NCI-H748 (cell line): ENCODE measurements around the gene IRS1.
A peak's percentile ranks its signal among the peaks of the same experiment; 100 is the strongest.
"Not testable (repeated sequence)": the region's sequence is repeated elsewhere in the genome, so short reads cannot be mapped to it uniquely, and the experiment has no call there.

Experiments
- DNase-seq: peaks from one replicate; lab custom pipeline; 2025; ENCODE audit not compliant: unreplicated experiment; lab: John Stamatoyannopoulos, UW

The IRS1 gene, protein sequence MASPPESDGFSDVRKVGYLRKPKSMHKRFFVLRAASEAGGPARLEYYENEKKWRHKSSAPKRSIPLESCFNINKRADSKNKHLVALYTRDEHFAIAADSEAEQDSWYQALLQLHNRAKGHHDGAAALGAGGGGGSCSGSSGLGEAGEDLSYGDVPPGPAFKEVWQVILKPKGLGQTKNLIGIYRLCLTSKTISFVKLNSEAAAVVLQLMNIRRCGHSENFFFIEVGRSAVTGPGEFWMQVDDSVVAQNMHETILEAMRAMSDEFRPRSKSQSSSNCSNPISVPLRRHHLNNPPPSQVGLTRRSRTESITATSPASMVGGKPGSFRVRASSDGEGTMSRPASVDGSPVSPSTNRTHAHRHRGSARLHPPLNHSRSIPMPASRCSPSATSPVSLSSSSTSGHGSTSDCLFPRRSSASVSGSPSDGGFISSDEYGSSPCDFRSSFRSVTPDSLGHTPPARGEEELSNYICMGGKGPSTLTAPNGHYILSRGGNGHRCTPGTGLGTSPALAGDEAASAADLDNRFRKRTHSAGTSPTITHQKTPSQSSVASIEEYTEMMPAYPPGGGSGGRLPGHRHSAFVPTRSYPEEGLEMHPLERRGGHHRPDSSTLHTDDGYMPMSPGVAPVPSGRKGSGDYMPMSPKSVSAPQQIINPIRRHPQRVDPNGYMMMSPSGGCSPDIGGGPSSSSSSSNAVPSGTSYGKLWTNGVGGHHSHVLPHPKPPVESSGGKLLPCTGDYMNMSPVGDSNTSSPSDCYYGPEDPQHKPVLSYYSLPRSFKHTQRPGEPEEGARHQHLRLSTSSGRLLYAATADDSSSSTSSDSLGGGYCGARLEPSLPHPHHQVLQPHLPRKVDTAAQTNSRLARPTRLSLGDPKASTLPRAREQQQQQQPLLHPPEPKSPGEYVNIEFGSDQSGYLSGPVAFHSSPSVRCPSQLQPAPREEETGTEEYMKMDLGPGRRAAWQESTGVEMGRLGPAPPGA (N-terminal part only)

DNA sequence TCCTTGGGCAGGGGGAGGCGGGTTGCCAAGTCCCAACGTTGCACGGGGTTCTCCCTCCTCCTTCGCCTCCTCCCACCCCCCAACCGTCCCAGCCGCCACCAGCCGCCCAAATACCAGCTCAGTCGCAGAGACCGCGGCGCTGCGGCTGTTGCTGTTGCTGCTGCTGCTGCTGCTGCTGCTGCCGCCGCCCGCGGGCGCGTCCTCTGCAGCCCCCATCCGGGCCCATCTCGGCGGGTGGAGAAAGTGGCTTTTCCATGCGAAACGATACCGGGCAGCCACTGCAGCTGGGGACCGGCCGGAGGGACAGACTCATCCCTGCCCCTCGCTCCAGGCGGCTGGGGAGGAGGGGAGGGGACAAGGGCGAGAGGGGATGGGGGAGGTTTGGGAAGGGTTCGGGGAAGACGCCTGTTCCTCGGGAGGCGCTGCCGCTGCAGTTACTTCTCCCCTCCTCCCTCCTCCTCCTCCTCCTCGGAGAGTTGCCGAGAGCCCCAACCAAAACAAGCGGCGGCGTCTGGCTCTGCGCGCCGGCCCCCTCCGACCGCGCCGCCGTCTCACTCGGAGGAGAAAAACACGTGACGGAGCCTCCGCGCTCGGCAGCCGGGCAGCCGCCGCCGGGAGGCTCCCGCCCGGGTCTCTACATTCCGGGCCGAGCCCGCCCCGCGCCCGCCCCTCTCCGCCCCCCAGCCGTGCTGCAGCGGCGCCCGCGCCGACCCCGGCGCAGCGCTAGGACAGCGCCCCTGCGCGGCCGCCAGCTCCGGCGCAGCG is at the start of gene IRS1:
Gene IRS1, minus strand, starts transcription at position 610 of the 765 bp plus-strand sequence. CDS start 1,082 bp downstream, outside the sequence.
- peak; percentile 80 for DNase-seq

DNA sequence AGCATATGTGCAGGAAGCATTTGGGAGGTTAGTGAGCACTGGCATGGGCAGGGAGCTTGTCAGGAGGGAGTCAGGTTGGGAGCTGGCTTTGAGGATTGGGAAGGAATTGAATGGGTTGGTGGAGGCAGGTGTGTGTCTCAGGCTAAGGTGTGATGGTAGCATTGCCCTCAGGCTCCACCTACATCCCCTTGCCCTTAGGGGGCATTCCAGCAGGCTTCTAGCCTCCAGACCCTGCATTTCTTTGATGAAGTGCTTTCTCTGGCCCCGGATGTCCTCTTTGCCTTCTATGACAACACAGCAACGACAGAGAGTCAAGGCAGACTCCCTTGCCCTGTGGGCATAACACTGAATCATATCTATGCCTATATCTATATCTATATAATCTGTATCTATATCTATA is 49.7 kb upstream of the IRS1 start:
- no peak for DNase-seq

DNA sequence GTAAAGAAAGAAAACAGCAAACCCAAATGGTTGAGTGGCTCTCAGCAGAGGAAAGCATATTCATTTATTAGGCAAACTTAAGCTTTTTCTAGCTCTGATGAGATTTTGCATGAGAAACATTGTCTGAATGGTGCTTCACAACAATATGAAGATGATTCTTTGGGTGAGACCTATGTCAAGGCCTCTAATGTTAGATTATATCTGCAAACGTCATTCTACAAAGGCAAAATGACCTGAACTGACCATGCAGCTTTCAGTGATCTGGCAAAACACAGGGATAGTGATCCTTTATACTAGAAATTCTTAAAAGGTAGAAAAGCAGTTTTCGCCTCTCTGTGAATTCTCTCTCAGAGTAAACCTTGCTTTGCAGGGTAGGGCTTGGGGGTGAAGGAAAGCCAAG is 47.9 kb upstream of the IRS1 start:
- no peak for DNase-seq

DNA sequence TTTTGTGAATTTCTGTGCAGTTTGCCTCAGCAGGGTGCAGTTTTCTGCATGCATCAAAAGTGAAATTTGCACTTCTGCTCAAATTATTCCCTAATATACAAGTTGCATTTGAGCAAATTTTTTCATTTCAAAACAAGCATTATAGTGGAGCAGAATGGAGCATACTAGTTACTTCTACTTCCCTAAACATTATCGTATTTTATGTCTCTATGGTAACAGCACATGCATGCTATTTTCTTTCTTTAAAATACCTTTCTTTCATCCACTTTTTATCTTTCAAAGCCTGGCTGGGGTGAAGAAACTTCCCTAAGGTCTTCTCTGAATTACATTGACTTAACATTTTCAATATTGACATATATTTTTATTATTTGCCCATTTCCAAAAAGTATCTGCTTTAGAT is 47.5 kb upstream of the IRS1 start:
- no peak for DNase-seq

DNA sequence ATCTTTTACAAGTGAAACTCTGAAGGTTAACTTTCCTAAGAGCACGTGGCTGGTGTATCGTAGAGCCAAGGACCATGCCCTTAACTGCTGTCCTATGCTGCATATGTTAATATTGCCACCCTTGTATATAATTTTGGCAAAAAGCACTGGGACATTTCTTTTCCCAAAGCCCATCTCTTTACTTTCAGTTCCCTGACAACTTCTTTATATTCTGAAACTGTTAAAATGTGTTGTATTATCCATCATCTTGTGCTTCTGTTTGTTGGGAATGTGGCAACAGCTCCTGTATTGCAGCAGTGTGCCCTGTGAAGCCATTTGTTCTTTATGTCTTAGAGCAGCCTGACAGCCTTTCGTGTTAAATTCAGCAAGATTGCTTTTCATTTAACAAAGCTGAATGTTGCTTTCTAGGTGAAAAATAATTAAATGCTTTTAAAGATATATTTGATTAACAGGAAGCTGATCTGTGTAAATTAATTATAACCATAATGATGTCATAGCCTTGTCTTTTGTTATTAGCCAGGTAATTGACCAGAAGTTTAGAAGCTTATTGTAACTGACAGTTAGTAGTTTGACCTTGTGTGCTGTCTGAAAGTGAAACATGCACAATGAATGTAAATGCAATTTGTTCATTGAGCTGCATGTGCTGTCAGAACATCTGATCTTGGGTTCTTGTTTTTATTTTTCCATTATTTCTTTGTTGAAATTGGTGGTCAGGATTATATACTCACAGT is 45.9 kb upstream of the IRS1 start:
- DNase-seq: no peak

DNA sequence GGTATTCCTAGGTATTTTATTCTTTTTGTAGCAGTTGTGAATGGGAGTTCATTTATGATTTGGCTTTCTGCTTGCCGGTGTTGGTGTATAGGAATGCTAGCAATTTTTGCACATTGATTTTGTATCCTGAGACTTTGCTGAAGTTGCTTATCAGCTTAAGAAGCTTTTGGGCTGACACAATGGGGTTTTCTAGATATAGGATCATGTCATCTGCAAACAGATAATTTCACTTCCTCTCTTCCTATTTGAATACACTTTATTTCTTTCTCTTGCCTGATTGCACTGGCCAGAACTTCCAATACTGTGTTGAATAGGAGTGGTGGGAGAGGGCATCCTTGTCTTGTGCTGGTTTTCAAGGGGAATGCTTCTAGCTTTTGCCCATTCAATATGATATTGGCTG is 43.4 kb upstream of the IRS1 start:
- not testable (repeated sequence) for DNase-seq

DNA sequence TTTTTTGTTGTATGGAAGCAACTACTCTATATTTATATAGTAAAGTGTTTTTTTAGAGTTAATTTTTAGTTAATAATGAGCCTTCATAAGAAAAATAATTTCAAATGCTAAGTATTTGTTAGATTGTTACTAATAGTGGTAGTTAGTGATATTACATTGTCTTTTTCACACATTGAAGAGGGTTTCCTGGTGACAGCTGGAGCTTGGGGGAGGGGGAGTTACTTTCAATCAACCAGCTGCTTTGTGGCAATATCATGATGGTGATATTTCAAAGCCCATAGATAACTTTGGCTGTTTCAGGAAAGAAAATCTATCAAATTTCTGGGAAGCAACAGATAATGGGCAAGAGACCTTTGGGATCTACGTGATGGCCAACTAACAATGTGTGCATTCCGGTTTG is 40.3 kb upstream of the IRS1 start:
- DNase-seq: no peak

DNA sequence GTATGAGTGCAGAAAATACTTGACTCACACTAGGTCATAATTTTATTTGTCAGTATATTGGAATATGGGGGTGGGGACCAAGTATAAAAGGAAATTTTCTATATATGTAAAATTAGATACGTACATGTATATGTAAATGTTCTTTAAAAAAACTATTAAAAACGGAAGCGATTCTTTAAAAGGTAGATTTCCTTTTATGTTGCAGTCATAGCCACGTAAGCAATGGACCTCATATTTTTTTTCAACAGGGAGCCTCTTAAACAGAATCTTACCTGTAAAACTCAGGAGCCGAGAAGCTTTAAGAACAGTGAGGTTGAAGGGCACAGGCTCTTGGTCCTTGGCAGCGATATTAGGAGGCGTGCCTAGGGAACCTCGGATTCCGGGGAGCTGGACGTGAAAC is 39.5 kb upstream of the IRS1 start:
- no peak for DNase-seq

DNA sequence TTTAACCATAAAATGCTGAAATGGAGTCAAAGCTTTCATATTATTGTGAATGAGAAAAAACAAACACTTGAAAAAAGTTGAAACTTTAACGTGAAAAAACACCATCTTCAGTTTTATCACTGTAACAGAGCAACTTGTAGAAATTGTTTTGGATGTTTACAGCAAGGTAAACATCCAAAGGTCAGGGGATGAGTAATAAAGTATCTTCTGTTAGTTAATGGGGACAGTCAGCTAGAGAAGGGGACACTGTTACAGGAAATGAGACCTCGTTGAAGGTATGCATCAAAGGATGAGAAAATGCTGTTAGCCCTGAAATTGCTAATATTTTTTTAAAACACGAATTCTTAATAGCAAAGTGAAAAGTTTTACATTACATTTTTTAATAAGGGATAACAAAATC is 39.1 kb upstream of the IRS1 start:
- no peak for DNase-seq

DNA sequence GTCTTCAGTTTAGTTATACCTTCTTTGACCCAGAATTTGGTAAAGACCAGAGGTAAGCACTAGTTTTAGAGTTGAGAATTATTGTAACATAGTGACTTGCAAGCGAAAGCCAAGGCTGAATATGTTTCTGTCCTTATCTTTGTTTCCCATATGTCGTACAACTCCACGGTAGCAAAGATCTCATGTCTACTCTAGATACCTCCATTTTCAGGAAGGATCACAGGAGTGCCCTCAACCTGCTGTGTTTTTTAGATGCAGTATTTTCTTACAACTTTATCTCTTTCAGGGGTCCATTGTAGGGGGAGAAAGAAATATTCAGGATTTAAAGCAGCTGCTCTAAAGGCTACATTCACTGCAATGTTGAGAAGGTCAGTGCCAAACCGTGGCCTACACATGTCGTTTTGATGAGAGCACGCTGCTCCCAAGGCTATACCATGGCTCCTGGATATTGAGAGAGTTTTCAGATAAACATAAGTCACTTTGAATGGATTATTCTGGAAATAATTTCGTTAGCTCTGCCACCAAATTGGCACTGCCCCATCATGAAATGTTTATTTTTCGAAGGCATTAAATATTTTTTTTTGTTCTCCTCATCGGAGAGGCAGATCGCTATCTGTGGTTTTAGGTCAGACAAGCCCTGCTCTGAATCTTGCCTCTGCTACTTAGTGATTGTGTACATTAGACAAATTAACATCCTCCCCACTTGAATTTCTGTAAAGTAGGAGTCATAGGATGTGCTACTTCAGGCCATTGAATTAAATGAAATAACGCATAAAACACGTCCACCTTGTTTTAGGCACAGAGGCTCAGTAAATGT is 38.4 kb upstream of the IRS1 start:
- no peak for DNase-seq

DNA sequence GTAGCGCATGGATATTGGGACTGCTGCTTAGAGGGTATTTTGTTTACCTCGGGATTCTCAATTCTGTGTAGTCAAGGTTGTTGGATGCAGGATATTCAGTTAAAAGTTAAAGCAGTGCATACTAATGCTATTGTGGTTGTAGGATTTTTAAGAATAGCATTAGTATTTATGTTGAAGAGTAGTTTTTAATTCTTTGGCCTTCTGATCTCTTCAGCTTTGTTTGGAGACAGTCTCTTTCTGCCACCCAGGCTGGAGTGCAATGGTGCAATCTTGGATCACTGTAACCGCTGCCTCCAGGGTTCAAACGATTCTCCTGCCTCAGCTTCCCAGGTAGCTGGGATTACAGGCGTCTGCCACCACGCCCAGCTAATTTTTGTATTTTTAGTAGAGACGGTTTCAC is 37.7 kb upstream of the IRS1 start:
- no peak for DNase-seq

DNA sequence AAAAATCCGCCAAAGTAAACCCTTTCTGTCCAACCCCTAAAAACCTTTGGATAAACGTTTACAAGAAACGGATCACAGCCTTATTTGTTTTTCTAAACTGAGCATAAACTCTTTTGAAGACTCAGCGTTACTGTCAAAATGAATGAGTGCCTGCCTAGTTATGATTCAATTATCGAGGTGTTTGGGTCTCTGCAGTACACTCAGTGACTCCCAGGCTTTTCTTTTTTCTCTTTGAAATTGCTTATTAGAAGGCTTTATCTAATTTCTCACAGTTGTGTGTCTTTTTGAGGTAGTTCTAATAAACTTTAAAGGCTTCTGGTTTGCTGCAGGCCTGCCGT is 36.9 kb upstream of the IRS1 start:
- peak; percentile 37 for DNase-seq

DNA sequence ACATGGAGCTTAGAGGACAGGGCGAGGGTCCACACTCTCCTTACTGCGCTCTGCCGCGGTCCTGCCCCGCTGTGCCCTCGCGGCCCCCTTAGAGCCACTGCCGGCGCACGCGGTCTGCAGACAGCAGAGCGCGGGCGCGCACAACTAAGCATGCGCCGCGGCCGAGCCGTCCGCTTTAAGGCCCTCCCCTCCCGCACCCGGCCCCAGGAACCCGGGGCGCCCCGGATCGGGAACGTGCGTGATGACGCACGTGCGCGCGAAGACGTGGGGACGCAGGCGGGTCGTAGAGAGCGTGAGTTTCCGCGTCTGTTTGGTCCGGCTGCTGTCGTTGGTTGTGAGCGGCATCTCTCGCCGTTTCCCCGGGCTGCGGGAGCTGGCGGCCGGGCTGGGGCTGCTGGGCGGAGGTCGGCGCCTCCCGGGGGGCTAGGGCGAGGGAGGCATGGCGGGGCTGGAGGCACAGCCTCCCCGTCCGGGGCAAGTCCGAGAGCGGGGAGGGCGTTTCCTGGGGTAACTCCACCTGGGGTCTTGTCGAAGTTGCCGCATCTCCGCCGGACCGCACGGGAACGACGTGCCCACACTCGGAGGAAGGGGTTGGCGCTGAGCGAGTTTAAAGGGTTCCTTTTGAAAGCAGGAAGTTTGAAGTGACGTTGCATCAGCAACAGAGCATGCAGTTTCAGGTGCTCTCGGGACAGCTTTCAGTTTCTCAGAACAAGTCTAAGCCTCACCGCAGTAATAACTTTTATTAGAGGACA is 36.4 kb upstream of the IRS1 start, which contains the start of gene RHBDD1:
Gene RHBDD1, plus strand, starts transcription at position 259 of the 752 bp plus-strand sequence. CDS start 28,640 bp downstream, outside the sequence.
- peak; percentile 97 for DNase-seq

DNA sequence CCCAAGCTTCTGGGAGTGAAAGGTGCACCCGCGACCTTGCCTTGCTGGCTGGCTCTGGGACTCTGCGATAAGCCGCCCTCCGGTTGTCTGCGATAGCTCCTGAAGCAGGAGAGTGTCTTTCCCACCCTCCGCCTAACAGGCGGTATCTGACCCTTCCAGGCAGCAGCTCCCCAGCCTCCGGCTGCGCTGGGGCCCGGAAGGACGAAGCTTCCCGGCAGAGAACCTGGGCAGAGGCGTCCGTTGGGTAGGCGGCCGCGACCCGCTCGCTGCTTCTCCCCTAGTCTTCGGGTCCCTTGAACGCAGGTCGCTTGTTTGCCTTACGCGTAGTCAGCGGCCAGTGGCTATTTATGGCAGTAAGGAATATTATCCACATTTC is 35.8 kb upstream of the IRS1 start:
- peak; percentile 83 for DNase-seq

DNA sequence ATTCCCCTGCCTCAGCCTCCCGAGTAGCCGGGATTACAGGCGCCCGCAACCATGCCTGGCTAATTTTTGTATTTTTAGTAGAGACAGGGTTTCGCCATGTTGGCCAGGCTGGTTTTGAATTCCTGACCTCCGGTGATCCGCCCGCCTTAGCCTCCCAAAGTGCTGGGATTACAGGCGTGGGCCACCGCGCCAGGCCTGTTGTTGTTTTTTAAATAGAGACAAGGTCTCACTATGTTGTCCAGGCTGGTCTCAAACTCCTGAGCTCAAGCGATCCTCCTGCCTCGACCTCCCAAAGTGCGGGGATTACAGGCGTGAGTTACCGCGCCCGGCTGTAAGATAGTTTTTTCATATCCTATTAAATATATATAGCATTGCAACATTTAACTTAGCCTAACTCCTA is 35.3 kb upstream of the IRS1 start:
- DNase-seq: not testable (repeated sequence)

DNA sequence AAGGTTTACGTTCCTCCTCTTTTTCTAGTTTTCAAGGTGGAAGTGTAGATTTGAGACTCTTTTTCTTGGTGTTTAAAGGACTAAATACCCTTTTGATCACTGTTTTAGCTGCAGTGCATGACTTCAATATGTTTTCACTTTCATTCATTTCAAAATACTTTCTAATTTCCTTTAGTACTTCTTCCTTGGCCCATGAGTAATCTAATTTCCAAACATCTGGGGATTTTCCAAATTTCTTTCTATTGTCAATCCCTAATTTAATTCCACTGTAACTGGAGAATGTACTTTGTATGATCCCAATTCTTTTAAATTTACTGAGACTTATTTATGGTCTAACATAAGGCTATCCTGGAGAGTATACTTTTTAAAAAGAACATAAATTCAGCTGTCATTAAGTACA is 32.4 kb upstream of the IRS1 start:
- DNase-seq: no peak

DNA sequence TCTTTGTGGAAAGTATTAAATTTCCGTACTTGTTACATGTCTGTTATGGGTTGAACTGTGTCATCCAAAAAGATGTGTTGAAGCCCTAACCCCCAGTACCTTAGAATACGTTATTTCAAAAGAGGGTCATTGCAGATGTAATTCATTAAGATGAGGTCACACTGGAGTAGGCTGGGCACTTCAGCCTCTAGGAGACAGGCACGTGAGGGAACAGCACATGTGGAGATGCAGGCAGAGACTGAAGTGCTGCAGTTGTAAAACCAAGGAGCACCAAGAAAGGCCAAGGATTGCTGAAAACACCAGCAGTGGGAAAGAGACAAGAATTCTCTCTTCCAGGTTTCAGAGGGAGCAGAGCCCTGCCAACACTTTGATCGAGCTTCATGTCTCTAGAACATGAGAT is 31.6 kb upstream of the IRS1 start:
- no peak for DNase-seq

DNA sequence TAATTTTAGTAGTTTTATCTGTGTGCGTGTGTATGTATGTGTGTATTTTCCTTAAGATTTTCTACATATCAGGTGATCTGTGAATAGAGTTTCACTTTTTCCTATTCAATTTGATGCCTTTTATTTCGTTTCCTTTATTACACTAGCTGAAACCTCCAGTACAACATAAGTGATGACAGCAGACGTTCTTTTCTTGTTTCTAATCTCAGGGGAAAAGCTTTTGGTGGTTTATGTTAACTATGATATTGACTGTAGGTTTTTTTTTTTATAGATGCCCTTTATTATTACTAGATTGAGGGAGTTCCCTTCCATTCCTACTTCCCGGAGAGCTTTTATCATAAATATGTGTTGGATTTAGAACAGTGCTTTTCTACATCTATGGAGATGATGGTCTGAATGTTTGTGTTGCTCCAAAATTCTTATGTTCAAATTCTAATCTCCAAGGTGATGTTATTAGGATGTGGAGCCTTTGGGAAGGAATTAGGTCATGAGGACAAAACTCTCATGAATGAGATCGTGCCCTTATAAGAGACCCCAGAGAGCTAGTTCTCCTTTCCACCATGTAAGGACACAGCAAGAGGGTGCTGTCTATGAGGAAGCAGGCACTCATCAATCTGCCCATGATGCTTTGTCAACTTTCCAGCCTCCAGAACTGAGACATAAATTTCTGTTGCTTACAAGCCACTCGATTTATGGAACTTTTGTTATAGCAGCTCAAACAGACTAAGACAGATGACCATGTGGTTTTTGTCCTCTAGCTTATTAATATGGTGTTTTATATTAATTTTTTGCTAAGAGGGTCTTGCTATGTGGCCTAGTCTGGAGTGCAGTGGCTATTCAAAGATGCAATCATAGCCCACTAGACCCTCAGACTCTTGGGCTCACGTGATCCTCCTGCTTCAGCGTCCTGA is 30.4 kb upstream of the IRS1 start:
- no peak for DNase-seq
